Uterus (tissue), 4 donors: ENCODE results near the gene CHRND. TPM values are rescaled to one million over a fixed set of nuclear protein-coding genes. Genes with fewer than 3 reads are reported as not detected.

Experiments
- DNase-seq, 2 donors: peaks; one replicate each; pipeline ENCODE4 v3.0.0-alpha.2; 2019 to 2020
- H3K27ac ChIP-seq, 2 donors: fragments of 200-600 bp; sonication (generic); 1 replicate in 1 of 2; 2 replicates in 1 of 2; pipeline ENCODE4 v1.5.1; 2016 to 2018
- H3K27me3 ChIP-seq, 2 donors: fragments of 200-600 bp; sonication (generic); one replicate each; pipeline ENCODE4 v1.5.1; 2018 to 2019; ENCODE audit warnings: control low read depth in 1 of 2
- H3K36me3 ChIP-seq, 2 donors: fragments of 200-600 bp; sonication (generic); one replicate each; pipeline ENCODE4 v1.5.1; 2019; ENCODE audit warnings: control low read depth in 1 of 2
- H3K4me1 ChIP-seq, 2 donors: fragments of 200-600 bp; sonication (generic); one replicate each; pipeline ENCODE4 v1.5.1; 2018 to 2019; ENCODE audit warnings: control low read depth in 1 of 2
- H3K4me3 ChIP-seq, 2 donors: fragments of 200-600 bp; sonication (generic); 1 replicate in 1 of 2; 2 replicates in 1 of 2; pipeline ENCODE4 v1.5.1; 2018 to 2019; ENCODE audit warnings: mild to moderate bottlenecking in 1 of 2
- H3K9me3 ChIP-seq, 2 donors: fragments of 200-600 bp; sonication (generic); one replicate each; pipeline ENCODE4 v1.5.1; 2019; ENCODE audit warnings: control low read depth in 1 of 2
- POLR2A ChIP-seq, 2 donors: fragments of 450-650 bp; IDR thresholded peaks; one replicate each; pipeline ENCODE4 v1.6.1; 2016; ENCODE audit warnings: antibody characterized with exemption in 2 of 2, mild to moderate bottlenecking in 1 of 2, moderate library complexity in 1 of 2
- intact Hi-C: fragments of 100-400 bp; cut with DNase I; formaldehyde crosslinking; loops from one replicate; pipeline ENCODE4 v1.15.1; 2023; ENCODE audit warnings: low total_unique reads
- total RNA-seq, 4 donors: library from RNA; depleted of rRNA in 3 of 4; stranded (reverse); fragments of >200 nt in 3 of 4; gene quantifications; one replicate each; pipeline versions ENCODE4 v1.1.0 to v1.2.4, GENCODE V29; 2014 to 2023
- TF ChIP-seq, protein P1 (sequence below), 4 experiments: fragments of 200-600 bp in 2 of 4; fragments of 450-650 bp in 2 of 4; sonication (generic) in 2 of 4; IDR thresholded peaks; one replicate each; pipeline ENCODE4 v1.5.1; 2016 to 2019; ENCODE audit warnings: antibody characterized with exemption in 4 of 4, mild to moderate bottlenecking in 2 of 4, moderate library complexity in 1 of 4
- donor health status: DM: yes; HTN: yes; CAD: no.

CHRND gene
- total RNA-seq, 4 donors from 2014 or later = not detected

DNA sequence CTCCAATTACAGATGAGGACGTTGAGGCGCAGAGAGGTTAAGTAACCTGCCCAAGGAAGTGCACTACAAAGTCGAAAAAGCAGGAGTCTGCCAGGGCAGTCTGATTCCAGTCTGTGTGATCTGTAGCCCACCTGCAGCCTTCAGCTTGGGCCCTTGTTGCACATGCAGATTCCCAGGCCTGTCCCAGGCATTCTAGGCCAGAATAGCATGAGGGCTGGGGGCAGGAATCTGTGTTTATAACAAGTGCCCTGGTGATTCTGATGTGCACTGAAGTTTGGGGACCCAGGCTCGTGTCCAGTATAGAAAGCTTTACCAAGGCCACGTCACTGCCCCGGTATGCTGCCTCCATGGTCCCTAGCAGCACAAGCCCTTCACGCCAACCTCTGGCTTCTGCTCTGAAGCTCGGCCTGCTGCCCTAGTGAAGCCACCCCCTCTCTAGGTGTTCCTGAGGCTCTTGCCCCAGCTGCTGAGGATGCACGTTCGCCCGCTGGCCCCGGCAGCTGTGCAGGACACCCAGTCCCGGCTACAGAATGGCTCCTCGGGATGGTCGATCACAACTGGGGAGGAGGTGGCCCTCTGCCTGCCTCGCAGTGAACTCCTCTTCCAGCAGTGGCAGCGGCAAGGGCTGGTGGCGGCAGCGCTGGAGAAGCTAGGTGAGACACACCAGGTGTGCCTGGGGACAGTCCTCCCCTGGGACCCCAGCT is 18.1 kb downstream of the CHRND start:
- no peaks in the 10 kb centered on the region for H3K4me1 ChIP-seq
- H3K36me3 ChIP-seq = no peaks in the 10 kb centered on the region
- intact Hi-C loops = no loop called here
- TF ChIP-seq, protein P1, sequence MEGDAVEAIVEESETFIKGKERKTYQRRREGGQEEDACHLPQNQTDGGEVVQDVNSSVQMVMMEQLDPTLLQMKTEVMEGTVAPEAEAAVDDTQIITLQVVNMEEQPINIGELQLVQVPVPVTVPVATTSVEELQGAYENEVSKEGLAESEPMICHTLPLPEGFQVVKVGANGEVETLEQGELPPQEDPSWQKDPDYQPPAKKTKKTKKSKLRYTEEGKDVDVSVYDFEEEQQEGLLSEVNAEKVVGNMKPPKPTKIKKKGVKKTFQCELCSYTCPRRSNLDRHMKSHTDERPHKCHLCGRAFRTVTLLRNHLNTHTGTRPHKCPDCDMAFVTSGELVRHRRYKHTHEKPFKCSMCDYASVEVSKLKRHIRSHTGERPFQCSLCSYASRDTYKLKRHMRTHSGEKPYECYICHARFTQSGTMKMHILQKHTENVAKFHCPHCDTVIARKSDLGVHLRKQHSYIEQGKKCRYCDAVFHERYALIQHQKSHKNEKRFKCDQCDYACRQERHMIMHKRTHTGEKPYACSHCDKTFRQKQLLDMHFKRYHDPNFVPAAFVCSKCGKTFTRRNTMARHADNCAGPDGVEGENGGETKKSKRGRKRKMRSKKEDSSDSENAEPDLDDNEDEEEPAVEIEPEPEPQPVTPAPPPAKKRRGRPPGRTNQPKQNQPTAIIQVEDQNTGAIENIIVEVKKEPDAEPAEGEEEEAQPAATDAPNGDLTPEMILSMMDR (IDR thresholded peaks at IDR 0.05) = no peak
- TF ChIP-seq POLR2A (IDR thresholded peaks at IDR 0.05) = no peak
- H3K27ac ChIP-seq = no peak overlapping the region
- DNase-seq = peak in 1 of 2 donors; percentile 8
- no peak overlapping the region for H3K4me3 ChIP-seq
- no peaks in the 10 kb centered on the region for H3K9me3 ChIP-seq
- no peaks in the 10 kb centered on the region for H3K27me3 ChIP-seq

DNA sequence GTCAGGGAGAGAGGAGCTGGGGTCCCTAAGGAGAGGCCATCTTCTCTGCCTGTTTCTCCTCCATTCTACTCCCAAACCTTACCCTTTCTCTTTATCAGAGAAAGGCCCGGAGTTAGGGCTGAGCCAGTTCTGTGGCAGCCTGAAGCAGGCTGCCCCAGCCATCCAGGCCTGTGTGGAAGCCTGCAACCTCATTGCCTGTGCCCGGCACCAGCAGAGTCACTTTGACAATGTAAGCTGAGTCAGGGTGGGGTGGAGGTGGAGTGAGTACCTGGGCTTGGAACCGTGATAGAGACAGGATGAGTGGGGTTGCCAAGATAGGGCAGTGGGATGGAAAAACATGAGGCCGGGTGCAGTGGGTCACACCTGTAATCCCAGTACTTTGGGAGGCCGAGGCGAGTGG is 18.7 kb downstream of the CHRND start:
- H3K9me3 ChIP-seq = no peaks in the 10 kb centered on the region
- no peaks in the 10 kb centered on the region for H3K36me3 ChIP-seq
- no peak for DNase-seq
- no peaks in the 10 kb centered on the region for H3K27me3 ChIP-seq
- no peak overlapping the region for H3K4me3 ChIP-seq
- H3K27ac ChIP-seq = no peak overlapping the region
- intact Hi-C loops = no loop called here
- TF ChIP-seq, protein P1 (IDR thresholded peaks at IDR 0.05) = no peak
- no peak for TF ChIP-seq POLR2A (IDR thresholded peaks at IDR 0.05)
- H3K4me1 ChIP-seq = no peaks in the 10 kb centered on the region

DNA sequence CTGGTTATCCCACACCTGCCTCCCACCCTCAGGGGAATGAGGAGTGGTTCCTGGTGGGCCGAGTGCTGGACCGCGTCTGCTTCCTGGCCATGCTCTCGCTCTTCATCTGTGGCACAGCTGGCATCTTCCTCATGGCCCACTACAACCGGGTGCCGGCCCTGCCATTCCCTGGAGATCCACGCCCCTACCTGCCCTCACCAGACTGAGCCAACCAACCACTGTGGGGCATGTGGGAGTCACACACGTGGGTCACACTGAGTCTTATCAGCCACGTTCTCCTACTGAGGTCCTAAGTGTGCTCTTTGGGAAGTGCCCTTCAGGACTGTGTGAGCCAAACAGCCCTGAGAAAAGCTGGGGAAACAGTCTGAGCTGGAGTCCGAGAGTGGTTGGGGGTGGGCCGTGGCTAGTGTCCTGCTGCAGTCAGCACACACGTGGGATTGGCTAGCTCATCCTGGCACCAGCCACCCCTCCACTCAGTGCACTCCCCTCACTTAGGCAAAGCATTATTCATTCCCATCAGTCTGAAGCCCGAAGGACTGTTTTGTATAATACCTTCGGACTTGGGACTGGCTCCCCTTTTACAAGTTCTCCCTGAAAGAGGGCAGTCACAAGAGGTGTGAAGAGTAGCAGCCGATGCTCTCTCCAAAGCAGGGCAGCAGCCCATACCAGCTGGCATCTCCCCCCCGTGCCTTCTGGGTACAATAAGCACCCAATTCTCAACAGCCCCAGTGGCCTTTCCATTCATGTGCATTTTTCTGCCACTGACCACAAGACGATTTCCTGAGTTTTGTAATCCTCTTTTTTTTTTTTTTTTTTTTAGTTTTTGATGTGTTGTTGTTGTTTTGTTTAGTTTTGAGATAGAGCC is 19.8 kb downstream of the CHRND start:
- no peak overlapping the region for H3K4me3 ChIP-seq
- intact Hi-C loops = no loop called here
- H3K27me3 ChIP-seq = no peaks in the 10 kb centered on the region
- DNase-seq = no peak
- H3K36me3 ChIP-seq = no peaks in the 10 kb centered on the region
- H3K27ac ChIP-seq = no peak overlapping the region
- H3K9me3 ChIP-seq = no peaks in the 10 kb centered on the region
- no peaks in the 10 kb centered on the region for H3K4me1 ChIP-seq
- TF ChIP-seq, protein P1 (IDR thresholded peaks at IDR 0.05) = no peak
- no peak for TF ChIP-seq POLR2A (IDR thresholded peaks at IDR 0.05)

DNA sequence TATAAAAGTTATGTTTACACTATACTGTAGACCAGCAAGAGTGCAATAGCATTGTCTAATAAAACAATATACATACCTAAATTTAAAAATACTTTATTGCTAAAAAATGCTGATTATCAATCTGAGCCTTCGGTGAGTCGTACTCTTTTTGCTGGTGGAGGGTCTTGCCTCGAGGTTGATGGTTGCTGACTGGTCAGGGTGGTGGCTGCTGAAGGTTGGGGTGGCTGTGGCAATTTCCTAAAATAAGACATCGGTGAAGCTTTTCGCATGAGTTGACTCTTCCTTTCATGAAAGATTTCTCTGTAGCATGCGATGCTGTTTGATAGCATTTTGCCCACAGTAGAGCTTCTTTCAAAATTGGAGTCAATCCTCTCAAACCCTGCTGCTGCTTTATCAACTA is 22.0 kb downstream of the CHRND start:
- H3K9me3 ChIP-seq = no peaks in the 10 kb centered on the region
- H3K36me3 ChIP-seq = no peaks in the 10 kb centered on the region
- no peak overlapping the region for H3K4me3 ChIP-seq

More for the DNA sequence above, 22.0 kb downstream of the CHRND start:
- TF ChIP-seq, protein P1 (IDR thresholded peaks at IDR 0.05) = no peak
- no peak for TF ChIP-seq POLR2A (IDR thresholded peaks at IDR 0.05)
- intact Hi-C loops = no loop called here
- Histone ChIP-seq H3K27me3 (no peaks in the 10 kb centered on the region), H3K4me1 (peaks cover 5 to 11% of the 10 kb centered on the region in 2 donors), H3K27ac (no peak overlapping the region)
- DNase-seq = no peak
